Neural cell (in vitro differentiated cells): ENCODE measurements around the gene AGBL1. TPM values are rescaled to one million over a fixed set of nuclear protein-coding genes. Genes with fewer than 3 reads are reported as not detected.

Source experiments
- H2AFZ ChIP-seq: fragments of 200-600, 300-800 bp; sonication (generic), shearing (Covaris generic); 2 replicates; pipeline ENCODE4 v1.6.0; 2014; ENCODE audit warnings: low read depth, mild to moderate bottlenecking, antibody characterized with exemption, low read length, moderate library complexity
- H3F3A ChIP-seq: fragments of 200-600 bp; shearing (Covaris generic); 2 replicates; pipeline ENCODE4 v1.6.1; 2016; ENCODE audit warnings: mild to moderate bottlenecking, moderate library complexity, mixed read lengths, antibody characterized with exemption, low read length; ENCODE audit not compliant: insufficient read depth, poor library complexity, severe bottlenecking
- H3K27ac ChIP-seq: fragments of 200-600, 300-800 bp; sonication (generic), shearing (Covaris generic); 2 replicates; pipeline ENCODE4 v1.5.1; 2014; ENCODE audit warnings: mild to moderate bottlenecking, low read length, moderate library complexity
- H3K27me3 ChIP-seq: fragments of 300-800, 200-600 bp; sonication (generic), shearing (Covaris generic); 2 replicates; pipeline ENCODE4 v1.6.0; 2014; ENCODE audit warnings: mild to moderate bottlenecking, low read depth, low read length, moderate library complexity; ENCODE audit not compliant: insufficient read depth
- H3K36me3 ChIP-seq: fragments of 300-800, 200-600 bp; sonication (generic), shearing (Covaris generic); 2 replicates; pipeline ENCODE4 v1.5.1; 2014; ENCODE audit warnings: mild to moderate bottlenecking, antibody characterized with exemption, low read length, moderate library complexity; ENCODE audit not compliant: insufficient read depth
- H3K4me2 ChIP-seq: fragments of 300-800, 200-600 bp; sonication (generic), shearing (Covaris generic); 2 replicates; pipeline ENCODE4 v1.6.0; 2014; ENCODE audit warnings: mild to moderate bottlenecking, low read length
- H3K4me3 ChIP-seq: fragments of 300-800, 200-600 bp; sonication (generic), shearing (Covaris generic); 2 replicates; pipeline ENCODE4 v1.5.1; 2014; ENCODE audit warnings: mild to moderate bottlenecking, low read length, moderate library complexity
- H3K79me2 ChIP-seq: fragments of 200-600 bp; shearing (Covaris generic); replicated peaks from 2 replicates; pipeline ENCODE4 v1.6.0; 2014; ENCODE audit warnings: mild to moderate bottlenecking, low read length, moderate library complexity; ENCODE audit not compliant: insufficient read depth
- H3K9ac ChIP-seq: fragments of 300-800, 200-600 bp; sonication (generic), shearing (Covaris generic); 2 replicates; pipeline ENCODE4 v1.6.1; 2016; ENCODE audit warnings: mild to moderate bottlenecking, low read length, mixed read lengths
- H3K9me2 ChIP-seq: fragments of 200-600 bp; shearing (Covaris generic); 2 replicates; pipeline ENCODE4 v1.6.1; 2016; ENCODE audit warnings: mild to moderate bottlenecking, low read length, mixed read lengths; ENCODE audit not compliant: insufficient read depth
- H3K9me3 ChIP-seq: fragments of 200-600, 300-800 bp; sonication (generic), shearing (Covaris generic); 2 replicates; pipeline ENCODE4 v1.6.1; 2016; ENCODE audit warnings: mild to moderate bottlenecking, mixed run types, low read length, moderate library complexity, mixed read lengths
- H4K20me1 ChIP-seq: fragments of 200-600 bp; shearing (Covaris generic); 2 replicates; pipeline ENCODE4 v1.6.1; 2016; ENCODE audit warnings: mild to moderate bottlenecking, mixed run types; ENCODE audit not compliant: insufficient read depth
- CTCF ChIP-seq: fragments of 450-650 bp; IDR thresholded peaks from 2 replicates; pipeline ENCODE4 v1.5.1; 2014; ENCODE audit warnings: antibody characterized with exemption, mild to moderate bottlenecking, moderate library complexity; ENCODE audit not compliant: poor library complexity, severe bottlenecking
- EP300 ChIP-seq: fragments of 450-650 bp; conservative IDR thresholded peaks from 2 replicates; pipeline ENCODE4 v1.6.1; 2014; ENCODE audit warnings: antibody characterized with exemption, mild to moderate bottlenecking, moderate library complexity; ENCODE audit not compliant: poor library complexity, severe bottlenecking
- EZH2 ChIP-seq: fragments of 200-600, 300-800 bp; shearing (Covaris generic), sonication (generic); IDR thresholded peaks from 2 replicates; pipeline ENCODE4 v1.6.1; 2014; ENCODE audit warnings: antibody characterized with exemption, low read length, borderline replicate concordance, mild to moderate bottlenecking; ENCODE audit not compliant: insufficient read depth, poor library complexity, severe bottlenecking
- MXI1 ChIP-seq: fragments of 450-650 bp; conservative IDR thresholded peaks from 2 replicates; pipeline ENCODE4 v1.6.1; 2014; ENCODE audit warnings: antibody characterized with exemption, mild to moderate bottlenecking; ENCODE audit not compliant: poor library complexity, severe bottlenecking
- POLR2AphosphoS5 ChIP-seq: IDR thresholded peaks from 2 replicates; pipeline ENCODE4 v1.6.1; 2012
- RAD21 ChIP-seq: fragments of 450-650 bp; conservative IDR thresholded peaks from 2 replicates; pipeline ENCODE4 v1.6.1; 2014; ENCODE audit warnings: antibody characterized with exemption, mild to moderate bottlenecking, moderate library complexity
- REST ChIP-seq: IDR thresholded peaks from 2 replicates; pipeline ENCODE4 v1.6.1; 2012; ENCODE audit warnings: borderline replicate concordance
- SMC3 ChIP-seq: fragments of 450-650 bp; conservative IDR thresholded peaks from 2 replicates; pipeline ENCODE4 v1.6.1; 2014; ENCODE audit warnings: antibody characterized with exemption, mild to moderate bottlenecking, moderate library complexity; ENCODE audit not compliant: poor library complexity
- TAF1 ChIP-seq: IDR thresholded peaks from 2 replicates; pipeline ENCODE4 v1.6.1; 2012; ENCODE audit warnings: low read depth
- polyA plus RNA-seq: library from polyadenylated mRNA; depleted of rRNA; stranded (reverse); fragments of >200 nt; gene quantifications from 2 replicates; pipeline ENCODE4 v1.2.3, GENCODE V29; 2014

AGBL1 gene
- polyA plus RNA-seq, 1 donor from 2014 or later: 0.12 TPM

- H3K36me3 ChIP-seq: no peaks in the 10 kb centered on the region
- H3K27me3 ChIP-seq: no peaks in the 10 kb centered on the region
- no peaks in the 10 kb centered on the region for H4K20me1 ChIP-seq
- no peak overlapping the region for H3K27ac ChIP-seq
- H3K4me2 ChIP-seq: no peak overlapping the region
- no peak overlapping the region for H3K9ac ChIP-seq
- H3K79me2 ChIP-seq: no peaks in the 10 kb centered on the region
- no peaks in the 10 kb centered on the region for H3K9me2 ChIP-seq
- TF ChIP-seq POLR2AphosphoS5: no peak
- no peak for TF ChIP-seq RAD21
- TF ChIP-seq CTCF: no peak
- TF ChIP-seq EZH2: no peak
- no peak for TF ChIP-seq EP300
- no peak for TF ChIP-seq REST
- no peak for TF ChIP-seq TAF1
- no peak for TF ChIP-seq SMC3
- TF ChIP-seq MXI1: no peak
- no peak overlapping the region for H2AFZ ChIP-seq
- H3F3A ChIP-seq: no peaks in the 10 kb centered on the region
- H3K4me3 ChIP-seq: no peak overlapping the region
- no peaks in the 10 kb centered on the region for H3K9me3 ChIP-seq
Measured at GRCh38 chr15:86558252-86558651, 478.6 kb downstream of the AGBL1 start.

- H3F3A ChIP-seq: no peaks in the 10 kb centered on the region
- no peaks in the 10 kb centered on the region for H3K79me2 ChIP-seq
- H3K36me3 ChIP-seq: no peaks in the 10 kb centered on the region
- no peaks in the 10 kb centered on the region for H3K9me3 ChIP-seq
- H3K27me3 ChIP-seq: no peaks in the 10 kb centered on the region
- H3K9ac ChIP-seq: no peak overlapping the region
- no peaks in the 10 kb centered on the region for H3K9me2 ChIP-seq
- no peaks in the 10 kb centered on the region for H4K20me1 ChIP-seq
- H2AFZ ChIP-seq: no peak overlapping the region
- no peak overlapping the region for H3K4me2 ChIP-seq
- TF ChIP-seq MXI1 (no peak), TAF1 (no peak)
- H3K27ac ChIP-seq: no peak overlapping the region
- no peak overlapping the region for H3K4me3 ChIP-seq
Measured at GRCh38 chr15:86558686-86559085, 479.0 kb downstream of the AGBL1 start.

- Histone ChIP-seq H3K79me2 (no peaks in the 10 kb centered on the region), H3K27me3 (no peaks in the 10 kb centered on the region), H3K9ac (no peak overlapping the region), H3K36me3 (no peaks in the 10 kb centered on the region), H3K9me2 (no peaks in the 10 kb centered on the region), H3K4me3 (no peak overlapping the region), H4K20me1 (no peaks in the 10 kb centered on the region), H3K4me2 (no peak overlapping the region), H2AFZ (no peak overlapping the region), H3K9me3 (no peaks in the 10 kb centered on the region), H3F3A (no peaks in the 10 kb centered on the region), H3K27ac (no peak overlapping the region)
- TF ChIP-seq MXI1: no peak
- no peak for TF ChIP-seq CTCF
- no peak for TF ChIP-seq TAF1
- no peak for TF ChIP-seq REST
- TF ChIP-seq SMC3: no peak
- no peak for TF ChIP-seq POLR2AphosphoS5
- no peak for TF ChIP-seq EZH2
- no peak for TF ChIP-seq RAD21
- TF ChIP-seq EP300: no peak
Measured at GRCh38 chr15:86568378-86568777, 488.7 kb downstream of the AGBL1 start.
